Muscle of leg (tissue), 11 donors: Measurements from ENCODE around the gene UROC1. TPM values are rescaled to one million over a fixed set of nuclear protein-coding genes. Genes with fewer than 3 reads are reported as not detected.

Experiments
- DNase-seq: peaks from one replicate; pipeline ENCODE4 v3.0.0; 2013
- H3K27ac ChIP-seq: one replicate; pipeline ENCODE4 v1.5.1; 2013; ENCODE audit warnings: mild to moderate bottlenecking, low read length, control low read depth
- H3K27me3 ChIP-seq: one replicate; pipeline ENCODE4 v1.6.1; 2013; ENCODE audit warnings: low read length; ENCODE audit not compliant: control insufficient read depth, insufficient read depth
- H3K36me3 ChIP-seq: one replicate; pipeline ENCODE4 v1.6.1; 2013; ENCODE audit warnings: low read length; ENCODE audit not compliant: control insufficient read depth, insufficient read depth
- H3K4me1 ChIP-seq: one replicate; pipeline ENCODE4 v1.6.1; 2013; ENCODE audit warnings: low read length; ENCODE audit not compliant: control insufficient read depth, insufficient read depth
- H3K4me3 ChIP-seq: one replicate; pipeline ENCODE4 v1.5.1; 2013; ENCODE audit warnings: low read length, control low read depth
- H3K9me3 ChIP-seq: replicated peaks from 2 replicates; pipeline ENCODE4 v1.6.1; 2013; ENCODE audit warnings: low read depth, low read length; ENCODE audit not compliant: control insufficient read depth
- WGBS: methylation state at CpG from one replicate; pipeline ENCODE4 v1.1.5; 2013; ENCODE audit warnings: missing lambda C conversion rate; ENCODE audit not compliant: insufficient coverage; 5-methylcytosine and 5-hydroxymethylcytosine counted together
- polyA plus RNA-seq, 8 donors: library from polyadenylated mRNA; unstranded; fragments of 120-200 nt; gene quantifications; one replicate each; pipeline versions ENCODE4 v1.2.1 to v1.2.3, GENCODE V29; 2013; ENCODE audit warnings: inconsistent platforms in 1 of 8, low replicate concordance in 1 of 8; ENCODE audit not compliant: insufficient read length in 8 of 8, insufficient read depth in 1 of 8
- total RNA-seq: library from RNA; stranded (reverse); fragments of 120-200 nt; gene quantifications from one replicate; pipeline ENCODE4 v1.2.4, GENCODE V29; 2013

The UROC1 gene
- total and polyA plus RNA-seq, 9 donors = 0.04 to 0.15 (median 0.09) TPM; not detected in 3

DNA sequence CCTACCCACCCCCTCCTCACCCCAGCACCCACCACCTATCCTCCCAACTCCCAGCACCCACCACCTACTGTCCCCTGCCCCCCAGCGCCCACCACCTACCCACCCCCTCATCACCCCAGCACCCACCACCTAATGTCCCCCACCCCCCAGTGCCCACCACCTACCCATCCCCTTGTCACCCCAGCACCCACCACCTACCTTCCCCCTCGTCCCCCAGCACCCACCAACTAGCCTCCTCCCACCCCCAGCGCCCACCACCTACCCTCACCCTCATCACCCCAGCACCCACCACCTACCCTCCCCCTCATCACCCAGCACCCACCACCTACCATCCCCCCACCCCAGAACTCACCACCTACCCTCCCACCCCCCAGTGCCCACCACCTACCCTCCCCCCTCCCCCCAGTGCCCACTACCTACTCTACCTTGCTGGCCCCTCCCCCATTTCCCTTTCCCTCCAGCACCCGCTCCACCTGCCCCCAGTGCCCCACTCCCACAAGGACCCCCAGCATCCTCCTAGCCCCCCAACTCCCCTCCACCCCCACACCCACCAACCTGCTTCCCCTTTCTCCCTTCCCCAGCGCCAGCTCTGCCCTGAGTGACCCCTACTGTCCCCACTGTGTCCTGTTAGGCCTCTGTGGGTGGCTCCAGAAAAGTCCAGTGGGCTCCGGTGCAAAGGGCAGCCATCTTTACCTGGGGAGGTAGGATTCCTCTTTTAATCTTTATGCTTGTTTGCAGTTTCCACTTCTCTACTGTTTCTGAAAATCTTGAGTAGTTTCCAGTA lies 1.2 kb downstream of the UROC1 start:
- 76% methylated on average over 2 of the region's 6 CpGs for WGBS
- no peaks in the 10 kb centered on the region for H3K36me3 ChIP-seq
- H3K4me3 ChIP-seq = no peak overlapping the region
- H3K27me3 ChIP-seq = peaks cover 5% of the 10 kb centered on the region
- H3K4me1 ChIP-seq = peaks cover 2% of the 10 kb centered on the region
- no peak for DNase-seq
- H3K9me3 ChIP-seq = no peaks in the 10 kb centered on the region
- no peak overlapping the region for H3K27ac ChIP-seq

DNA sequence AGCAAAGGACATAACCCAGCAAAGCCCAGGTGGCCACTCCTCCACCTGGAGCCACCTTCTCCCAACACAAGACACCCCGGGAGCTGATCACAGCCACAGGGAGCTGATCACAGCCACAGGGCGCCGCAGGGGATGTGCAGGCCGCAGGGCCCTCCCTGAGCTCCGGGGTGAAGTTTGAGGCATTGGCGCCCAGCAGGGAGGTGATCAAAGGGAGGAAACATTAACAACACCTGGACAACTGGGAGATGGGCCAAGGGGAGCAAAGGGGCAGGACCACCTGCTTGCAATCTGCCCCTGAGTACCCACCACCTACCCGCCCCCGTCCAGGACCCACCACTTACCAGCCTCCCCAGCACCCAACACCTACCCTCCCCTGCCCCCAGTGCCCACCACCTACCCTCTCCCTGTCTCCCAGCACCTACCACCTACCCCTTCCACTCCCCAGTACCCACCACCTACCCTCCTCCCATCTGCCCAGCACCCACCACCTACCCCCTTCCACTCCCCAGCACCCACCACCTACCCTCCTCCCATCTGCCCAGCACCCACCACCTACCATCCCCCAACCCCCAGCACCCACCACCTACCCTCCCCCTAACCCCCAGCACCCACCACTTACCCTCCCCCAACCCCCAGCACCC lies 2.4 kb downstream of the UROC1 start:
- 100% methylated on average over 2 of the region's 8 CpGs for WGBS
- Histone ChIP-seq H3K4me3 (no peak overlapping the region), H3K9me3 (no peaks in the 10 kb centered on the region), H3K36me3 (no peaks in the 10 kb centered on the region), H3K4me1 (peaks cover 7% of the 10 kb centered on the region), H3K27ac (no peak overlapping the region), H3K27me3 (peaks cover 9% of the 10 kb centered on the region)
- DNase-seq = no peak

- Histone ChIP-seq H3K4me3 (no peak overlapping the region), H3K27ac (no peak overlapping the region), H3K36me3 (no peaks in the 10 kb centered on the region), H3K4me1 (peaks cover 16% of the 10 kb centered on the region), H3K27me3 (peaks cover 7% of the 10 kb centered on the region), H3K9me3 (no peaks in the 10 kb centered on the region)
- 73% methylated on average over 7 of the region's 11 CpGs for WGBS
- no peak for DNase-seq
Observed at GRCh38 chr3:126514161-126514560, 3.4 kb downstream of the UROC1 start.

DNA sequence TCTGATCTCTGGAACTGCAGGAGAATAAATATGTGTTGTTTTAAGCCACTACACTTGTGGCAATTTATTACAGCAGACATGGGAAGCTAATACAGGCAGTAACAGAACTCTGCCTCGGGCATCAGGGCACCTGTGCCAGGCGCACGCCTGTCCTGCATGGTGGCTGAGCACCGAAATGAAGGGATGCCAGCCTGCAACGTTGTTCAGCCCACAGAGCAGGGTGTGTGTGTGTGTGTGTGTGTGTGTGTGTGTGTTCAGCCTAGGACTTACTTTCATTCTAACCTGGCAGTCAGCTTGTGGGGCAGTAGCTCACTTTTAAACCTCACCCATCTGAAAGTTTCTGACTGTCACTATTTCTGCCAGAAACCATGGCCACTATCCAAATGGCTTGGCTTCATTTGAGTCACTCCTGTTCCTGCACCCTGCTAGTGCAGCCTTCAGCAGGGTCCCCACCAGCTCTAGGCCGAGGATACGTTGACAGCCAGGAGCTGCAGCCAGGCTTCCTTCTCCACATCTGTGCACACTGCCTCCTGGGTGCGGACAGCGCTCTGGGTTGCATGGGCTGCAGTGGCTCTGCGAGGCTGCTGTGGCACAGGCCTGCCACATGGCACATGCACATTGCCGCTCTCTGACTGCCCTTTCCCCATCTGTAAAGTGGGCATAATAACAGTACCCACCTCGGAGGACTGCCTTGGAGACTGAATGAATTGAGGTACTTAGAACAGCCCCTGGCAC lies 4.5 kb downstream of the UROC1 start:
- 69% methylated on average over 9 of the region's 12 CpGs for WGBS
- Histone ChIP-seq H3K9me3 (no peaks in the 10 kb centered on the region), H3K36me3 (no peaks in the 10 kb centered on the region), H3K27ac (no peak overlapping the region), H3K4me3 (no peak overlapping the region), H3K4me1 (peaks cover 20% of the 10 kb centered on the region), H3K27me3 (peaks cover 7% of the 10 kb centered on the region)
- no peak for DNase-seq

DNA sequence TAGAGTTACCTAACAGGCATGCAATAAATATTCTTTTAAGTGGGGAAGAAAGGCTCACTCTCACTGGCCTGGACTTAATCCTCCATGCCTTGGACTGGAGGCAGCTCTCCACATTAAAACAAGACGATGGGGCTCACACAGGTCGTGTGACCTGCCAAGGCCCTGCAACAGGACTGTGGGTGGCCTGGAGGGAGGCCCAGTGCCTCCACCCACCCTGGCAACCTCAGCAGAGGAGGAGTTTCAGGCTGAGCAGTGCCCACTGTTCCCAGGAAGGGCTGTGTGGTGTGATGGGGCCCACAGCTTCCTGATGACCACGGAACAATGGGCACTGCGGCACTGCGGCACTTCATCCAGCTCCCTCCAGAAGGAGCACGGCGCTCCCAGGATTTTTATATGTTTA lies 5.5 kb downstream of the UROC1 start:
- H3K4me3 ChIP-seq = no peak overlapping the region
- 80% methylated on average over 5 of the region's 7 CpGs for WGBS
- no peaks in the 10 kb centered on the region for H3K36me3 ChIP-seq
- no peaks in the 10 kb centered on the region for H3K9me3 ChIP-seq
- no peak overlapping the region for H3K27ac ChIP-seq
- H3K27me3 ChIP-seq = peaks cover 7% of the 10 kb centered on the region
- DNase-seq = no peak
- peaks cover 20% of the 10 kb centered on the region for H3K4me1 ChIP-seq

GRCh38 chr3:126511291-126511690 lies 6.3 kb downstream of the UROC1 start:
- Histone ChIP-seq H3K27ac (no peak overlapping the region), H3K36me3 (no peaks in the 10 kb centered on the region), H3K27me3 (peaks cover 7% of the 10 kb centered on the region), H3K4me3 (no peak overlapping the region), H3K4me1 (peaks cover 20% of the 10 kb centered on the region), H3K9me3 (no peaks in the 10 kb centered on the region)
- 63% methylated on average over 1 of the region's 7 CpGs for WGBS
- DNase-seq = no peak

DNA sequence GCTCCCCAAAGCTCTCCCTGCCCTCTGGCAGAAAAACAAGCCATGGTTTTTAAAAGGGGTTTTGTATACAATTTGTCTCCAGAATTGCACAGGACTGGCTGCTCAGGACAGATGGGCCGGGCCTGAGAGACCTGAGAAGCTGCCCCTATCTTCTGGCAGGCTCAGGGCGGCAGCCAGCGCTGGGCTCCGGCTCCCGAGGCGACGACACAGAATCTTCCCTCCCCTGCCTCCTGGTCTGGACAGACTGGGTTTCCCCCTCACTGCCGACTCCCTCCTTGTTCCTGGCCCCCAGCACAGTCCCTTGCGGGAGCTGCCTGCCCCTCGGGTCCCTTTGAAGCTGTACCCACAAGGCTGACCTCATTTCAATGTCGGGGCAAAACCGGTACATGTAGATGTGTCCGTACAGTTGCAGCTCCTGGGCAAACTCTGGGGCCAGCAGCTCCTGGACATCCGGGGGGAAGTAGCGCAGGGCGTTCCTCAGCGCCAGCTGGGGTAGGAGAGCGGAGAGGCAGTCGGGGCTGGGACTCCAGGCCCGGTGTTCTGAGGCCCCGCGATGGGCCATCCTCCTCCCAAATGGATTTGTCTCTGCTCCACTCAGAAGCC lies 7.2 kb downstream of the UROC1 start:
- Histone ChIP-seq H3K9me3 (no peaks in the 10 kb centered on the region), H3K27ac (no peak overlapping the region), H3K4me1 (peaks cover 20% of the 10 kb centered on the region), H3K27me3 (peaks cover 7% of the 10 kb centered on the region), H3K4me3 (no peak overlapping the region), H3K36me3 (no peaks in the 10 kb centered on the region)
- 70% methylated on average over 22 of the region's 22 CpGs for WGBS
- no peak for DNase-seq

GRCh38 chr3:126509597-126510307 lies 7.8 kb downstream of the UROC1 start:
- no peaks in the 10 kb centered on the region for H3K36me3 ChIP-seq
- peak; percentile 34 for DNase-seq
- WGBS = 59% methylated on average over 14 of the region's 18 CpGs
- H3K27me3 ChIP-seq = peaks cover 8% of the 10 kb centered on the region
- peaks cover 20% of the 10 kb centered on the region for H3K4me1 ChIP-seq
- H3K9me3 ChIP-seq = no peaks in the 10 kb centered on the region
- H3K4me3 ChIP-seq = no peak overlapping the region
- no peak overlapping the region for H3K27ac ChIP-seq

- H3K27me3 ChIP-seq = peaks cover 7% of the 10 kb centered on the region
- 81% methylated on average over 4 of the region's 4 CpGs for WGBS
- no peak overlapping the region for H3K4me3 ChIP-seq
Observed at GRCh38 chr3:126508564-126508964, 9.0 kb downstream of the UROC1 start.

More at GRCh38 chr3:126508564-126508964, 9.0 kb downstream of the UROC1 start:
- no peak overlapping the region for H3K27ac ChIP-seq
- H3K36me3 ChIP-seq = no peaks in the 10 kb centered on the region
- peaks cover 20% of the 10 kb centered on the region for H3K4me1 ChIP-seq
- no peaks in the 10 kb centered on the region for H3K9me3 ChIP-seq
- no peak for DNase-seq
